Parathyroid adenoma (tissue), 2 donors: Measurements from ENCODE around the gene DSCAM.

Experiments
- H2AFZ ChIP-seq: fragments of 300-600 bp; sonication (generic); one replicate; pipeline ENCODE4 v1.7.0; 2017; ENCODE audit warnings: antibody characterized with exemption, mild to moderate bottlenecking
- H3K27ac ChIP-seq: fragments of 300-600 bp; sonication (generic); one replicate; pipeline ENCODE4 v1.7.0; 2017
- H3K27me3 ChIP-seq: fragments of 300-600 bp; sonication (generic); one replicate; pipeline ENCODE4 v1.7.0; 2017; ENCODE audit warnings: low read length; ENCODE audit not compliant: control insufficient read depth, insufficient read depth
- H3K36me3 ChIP-seq: fragments of 300-600 bp; sonication (generic); one replicate; pipeline ENCODE4 v1.7.0; 2017; ENCODE audit warnings: low read length; ENCODE audit not compliant: control insufficient read depth, insufficient read depth
- H3K4me1 ChIP-seq: fragments of 300-600 bp; sonication (generic); one replicate; pipeline ENCODE4 v1.7.0; 2017; ENCODE audit warnings: control low read depth
- H3K4me2 ChIP-seq: fragments of 300-600 bp; sonication (generic); one replicate; pipeline ENCODE4 v1.7.0; 2017; ENCODE audit warnings: low read length
- H3K4me3 ChIP-seq: fragments of 300-600 bp; sonication (generic); one replicate; pipeline ENCODE4 v1.7.0; 2017; ENCODE audit warnings: low read depth, low read length
- H3K79me2 ChIP-seq: fragments of 300-600 bp; sonication (generic); one replicate; pipeline ENCODE4 v1.7.0; 2017; ENCODE audit warnings: control low read depth
- H3K9ac ChIP-seq: fragments of 300-600 bp; sonication (generic); one replicate; pipeline ENCODE4 v1.7.0; 2017; ENCODE audit warnings: mild to moderate bottlenecking
- H3K9me3 ChIP-seq: fragments of 300-600 bp; sonication (generic); one replicate; pipeline ENCODE4 v1.7.0; 2017; ENCODE audit warnings: low read length; ENCODE audit not compliant: control insufficient read depth
- TF ChIP-seq, protein P1 (sequence below): fragments of 300-600 bp; sonication (generic); IDR thresholded peaks from one replicate; pipeline ENCODE4 v1.7.0; 2017; ENCODE audit warnings: antibody characterized with exemption, mild to moderate bottlenecking
- donor health status: primary hyperparathyroidism.

Gene DSCAM

DNA sequence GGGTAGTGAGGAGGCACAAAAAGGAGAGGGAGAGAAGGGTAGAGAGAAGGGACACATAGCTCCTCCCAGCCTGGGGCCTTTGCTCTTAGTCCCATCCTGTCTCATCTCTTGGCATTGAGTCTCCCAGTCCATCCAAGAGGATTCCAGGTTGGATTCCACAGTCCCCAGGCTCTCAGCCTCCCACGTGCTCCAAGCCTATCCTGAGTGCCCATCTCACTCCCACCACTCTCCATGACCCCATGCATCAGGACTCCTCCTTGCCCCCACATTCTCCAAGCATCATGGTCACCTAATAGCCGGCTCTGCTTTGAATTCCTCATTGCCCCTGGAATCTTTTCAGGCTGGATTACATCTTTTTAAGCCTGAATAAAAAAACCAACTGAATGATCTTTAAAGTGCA is 87.9 kb downstream of the DSCAM start:
- no peak overlapping the region for H3K27ac ChIP-seq
- H2AFZ ChIP-seq: no peak overlapping the region
- no peak overlapping the region for H3K4me2 ChIP-seq
- H3K36me3 ChIP-seq: no peaks in the 10 kb centered on the region
- no peak overlapping the region for H3K4me3 ChIP-seq
- H3K79me2 ChIP-seq: no peaks in the 10 kb centered on the region
- H3K9me3 ChIP-seq: no peaks in the 10 kb centered on the region
- no peak overlapping the region for H3K9ac ChIP-seq
- no peaks in the 10 kb centered on the region for H3K4me1 ChIP-seq
- TF ChIP-seq, protein P1, sequence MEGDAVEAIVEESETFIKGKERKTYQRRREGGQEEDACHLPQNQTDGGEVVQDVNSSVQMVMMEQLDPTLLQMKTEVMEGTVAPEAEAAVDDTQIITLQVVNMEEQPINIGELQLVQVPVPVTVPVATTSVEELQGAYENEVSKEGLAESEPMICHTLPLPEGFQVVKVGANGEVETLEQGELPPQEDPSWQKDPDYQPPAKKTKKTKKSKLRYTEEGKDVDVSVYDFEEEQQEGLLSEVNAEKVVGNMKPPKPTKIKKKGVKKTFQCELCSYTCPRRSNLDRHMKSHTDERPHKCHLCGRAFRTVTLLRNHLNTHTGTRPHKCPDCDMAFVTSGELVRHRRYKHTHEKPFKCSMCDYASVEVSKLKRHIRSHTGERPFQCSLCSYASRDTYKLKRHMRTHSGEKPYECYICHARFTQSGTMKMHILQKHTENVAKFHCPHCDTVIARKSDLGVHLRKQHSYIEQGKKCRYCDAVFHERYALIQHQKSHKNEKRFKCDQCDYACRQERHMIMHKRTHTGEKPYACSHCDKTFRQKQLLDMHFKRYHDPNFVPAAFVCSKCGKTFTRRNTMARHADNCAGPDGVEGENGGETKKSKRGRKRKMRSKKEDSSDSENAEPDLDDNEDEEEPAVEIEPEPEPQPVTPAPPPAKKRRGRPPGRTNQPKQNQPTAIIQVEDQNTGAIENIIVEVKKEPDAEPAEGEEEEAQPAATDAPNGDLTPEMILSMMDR: no peak
- no peaks in the 10 kb centered on the region for H3K27me3 ChIP-seq

- no peaks in the 10 kb centered on the region for H3K4me1 ChIP-seq
Measured at GRCh38 chr21:40757366-40757765, 89.6 kb downstream of the DSCAM start.

GRCh38 chr21:40754466-40754865 is 92.5 kb downstream of the DSCAM start:
- Histone ChIP-seq H3K79me2 (no peaks in the 10 kb centered on the region), H3K9ac (no peak overlapping the region), H2AFZ (no peak overlapping the region), H3K4me3 (no peak overlapping the region), H3K27ac (no peak overlapping the region), H3K9me3 (no peaks in the 10 kb centered on the region), H3K27me3 (no peaks in the 10 kb centered on the region), H3K36me3 (no peaks in the 10 kb centered on the region), H3K4me2 (no peak overlapping the region), H3K4me1 (no peaks in the 10 kb centered on the region)
- TF ChIP-seq, protein P1: no peak

More at GRCh38 chr21:40757366-40757765, 89.6 kb downstream of the DSCAM start:
- TF ChIP-seq, protein P1: no peak
- Histone ChIP-seq H3K4me3 (no peak overlapping the region), H3K36me3 (no peaks in the 10 kb centered on the region), H2AFZ (no peak overlapping the region), H3K27me3 (no peaks in the 10 kb centered on the region), H3K9me3 (no peaks in the 10 kb centered on the region), H3K27ac (no peak overlapping the region), H3K79me2 (no peaks in the 10 kb centered on the region), H3K9ac (no peak overlapping the region), H3K4me2 (no peak overlapping the region)

DNA sequence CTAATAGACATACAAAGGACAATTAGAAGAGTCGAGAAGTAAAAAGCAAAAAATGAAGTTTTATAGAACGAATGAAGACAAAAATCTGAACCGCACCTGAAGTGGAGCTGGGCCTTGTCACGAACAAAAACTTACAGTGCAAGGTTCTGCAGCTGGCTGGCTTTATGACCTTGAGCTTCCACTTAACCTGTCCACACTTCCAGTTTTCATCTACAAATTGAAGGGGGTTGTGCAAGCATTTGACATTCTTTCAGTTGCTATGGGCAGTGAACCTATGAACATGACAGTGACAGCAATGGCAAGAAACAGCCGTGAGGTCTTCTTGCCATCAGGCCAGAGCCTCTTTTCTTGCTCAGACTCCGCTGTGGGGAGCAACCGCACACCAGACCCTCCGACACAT is 93.2 kb downstream of the DSCAM start:
- Histone ChIP-seq H3K27me3 (no peaks in the 10 kb centered on the region), H2AFZ (no peak overlapping the region), H3K36me3 (no peaks in the 10 kb centered on the region), H3K4me2 (no peak overlapping the region), H3K4me3 (no peak overlapping the region), H3K27ac (no peak overlapping the region), H3K9ac (no peak overlapping the region), H3K4me1 (no peaks in the 10 kb centered on the region), H3K9me3 (no peaks in the 10 kb centered on the region), H3K79me2 (no peaks in the 10 kb centered on the region)
- TF ChIP-seq, protein P1: no peak

DNA sequence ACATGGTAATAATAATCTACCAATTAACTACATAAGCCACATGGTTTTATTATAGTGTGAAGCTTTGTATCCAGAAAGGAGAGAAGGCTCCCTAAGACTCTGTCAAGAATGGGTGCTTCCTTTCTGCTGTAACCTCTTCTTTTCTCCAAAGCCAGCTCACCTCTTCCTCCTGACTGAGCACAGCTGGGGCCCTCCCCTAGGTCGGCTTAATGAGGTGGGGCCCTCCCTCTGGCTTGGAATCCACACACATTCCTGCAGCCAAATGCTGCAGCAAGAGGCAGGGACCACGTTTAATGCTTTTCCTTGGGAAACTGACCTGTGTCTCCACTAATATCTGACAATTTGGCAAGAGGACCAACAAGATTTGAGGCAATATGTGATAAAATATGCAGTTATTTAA is 94.8 kb downstream of the DSCAM start:
- TF ChIP-seq, protein P1: no peak
- Histone ChIP-seq H2AFZ (no peak overlapping the region), H3K36me3 (no peaks in the 10 kb centered on the region), H3K9me3 (no peaks in the 10 kb centered on the region), H3K79me2 (no peaks in the 10 kb centered on the region), H3K4me2 (no peak overlapping the region), H3K27me3 (no peaks in the 10 kb centered on the region), H3K4me3 (no peak overlapping the region), H3K9ac (no peak overlapping the region), H3K27ac (no peak overlapping the region), H3K4me1 (no peaks in the 10 kb centered on the region)
